AG04450 (cell line): ENCODE results near the gene ADTRP. TPM values are rescaled to one million over a fixed set of nuclear protein-coding genes. Genes with fewer than 3 reads are reported as not detected.
A peak's percentile ranks its signal among the peaks of the same experiment; 100 is the strongest.

Experiments used
- CTCF ChIA-PET: fragments of 300-600, 350-600 bp; formaldehyde crosslinking; extraction: SDS; loops from one replicate; lab custom pipeline; 2022; ENCODE audit warnings: antibody characterized with exemption, inconsistent platforms; lab: Charles Lee
- POLR2A ChIA-PET: fragments of 350-600 bp; formaldehyde crosslinking; extraction: SDS; loops from one replicate; lab custom pipeline; 2021; ENCODE audit warnings: antibody characterized with exemption, inconsistent platforms; lab: Yijun Ruan, JAX
- DNase-seq: peaks from one replicate; pipeline ENCODE4 v3.0.0-alpha.2; 2011; ENCODE audit warnings: low read depth, low spot score
- H3K27ac ChIP-seq: one replicate; pipeline ENCODE4 v1.5.1; 2012; ENCODE audit warnings: low read depth, low read length, control low read depth
- H3K27me3 ChIP-seq: one replicate; pipeline ENCODE4 v1.6.0; 2012; ENCODE audit warnings: low read length; ENCODE audit not compliant: control insufficient read depth, insufficient read depth
- H3K4me3 ChIP-seq: 2 replicates; pipeline ENCODE4 v1.5.1; 2011; ENCODE audit warnings: mild to moderate bottlenecking, low read depth, low read length, control low read depth
- H3K9me3 ChIP-seq: 2 replicates; pipeline ENCODE4 v1.5.1; 2012; ENCODE audit warnings: low read length; ENCODE audit not compliant: control insufficient read depth, insufficient read depth
- CTCF ChIP-seq: IDR thresholded peaks from 2 replicates; pipeline ENCODE4 v1.5.1; 2011; ENCODE audit warnings: low read depth, low read length, control low read depth, inconsistent platforms
- polyA plus RNA-seq: library from polyadenylated mRNA; depleted of rRNA; stranded (reverse); fragments of >200 nt; gene quantifications from 2 replicates; pipeline ENCODE4 v1.2.3, GENCODE V29; 2011

The ADTRP gene
- polyA plus RNA-seq, 1 experiment, result 0.33 TPM

GRCh38 chr6:11766043-11766442 lies 12.6 kb downstream of the ADTRP start:
- peak; percentile 49 for TF ChIP-seq CTCF
- Histone ChIP-seq H3K9me3 (no peaks in the 10 kb centered on the region), H3K4me3 (no peak overlapping the region), H3K27me3 (no peaks in the 10 kb centered on the region), H3K27ac (peak overlapping the region; percentile 52)
- no peak for DNase-seq
- CTCF ChIA-PET, result interaction anchor here (0.6 to 1.5 kb wide), 3 partner anchors 17 to 110 kb away, joined by 3 to 9 read pairs (median 4); no protein-coding TSS in a partner anchor
- POLR2A ChIA-PET, result interaction anchor here (1.0 kb wide), 1 partner anchor 150 kb away, joined by 3 read pairs; no protein-coding TSS in a partner anchor

GRCh38 chr6:11764250-11764604 lies 14.4 kb downstream of the ADTRP start:
- no peak overlapping the region for H3K4me3 ChIP-seq
- ChIA-PET CTCF (no interaction called here), POLR2A (no interaction called here)
- no peak overlapping the region for H3K27ac ChIP-seq
- no peak for DNase-seq
- no peaks in the 10 kb centered on the region for H3K9me3 ChIP-seq
- H3K27me3 ChIP-seq, result no peaks in the 10 kb centered on the region
- no peak for TF ChIP-seq CTCF

GRCh38 chr6:11763460-11764249 lies 14.9 kb downstream of the ADTRP start:
- no peak overlapping the region for H3K27ac ChIP-seq
- H3K9me3 ChIP-seq, result no peaks in the 10 kb centered on the region
- no peak overlapping the region for H3K4me3 ChIP-seq
- DNase-seq, result no peak
- ChIA-PET POLR2A (no interaction called here), CTCF (no interaction called here)
- H3K27me3 ChIP-seq, result no peaks in the 10 kb centered on the region
- TF ChIP-seq CTCF, result no peak

- no peak for DNase-seq
Measured at GRCh38 chr6:11762794-11763459, 15.7 kb downstream of the ADTRP start.

More at GRCh38 chr6:11762794-11763459, 15.7 kb downstream of the ADTRP start:
- ChIA-PET POLR2A (no interaction called here), CTCF (no interaction called here)
- Histone ChIP-seq H3K27ac (no peak overlapping the region), H3K27me3 (no peaks in the 10 kb centered on the region), H3K9me3 (no peaks in the 10 kb centered on the region), H3K4me3 (no peak overlapping the region)
- TF ChIP-seq CTCF, result no peak
